Endothelial cell (in vitro differentiated cells): Measurements from ENCODE around the gene CHERP. TPM values are rescaled to one million over a fixed set of nuclear protein-coding genes. Genes with fewer than 3 reads are reported as not detected.

Source experiments
- DNase-seq: peaks from one replicate; pipeline ENCODE4 v3.0.0; 2021; ENCODE audit warnings: low spot score
- H3K27ac Mint-ChIP-seq: one replicate; pipeline ENCODE4 v1.8.0; 2021; ENCODE audit warnings: mixed read lengths, inconsistent platforms; ENCODE audit not compliant: unreplicated experiment
- H3K27me3 Mint-ChIP-seq: one replicate; pipeline ENCODE4 v1.8.0; 2021; ENCODE audit warnings: mild to moderate bottlenecking, moderate library complexity, mixed read lengths, inconsistent platforms; ENCODE audit not compliant: unreplicated experiment
- H3K36me3 Mint-ChIP-seq: one replicate; pipeline ENCODE4 v1.8.0; 2021; ENCODE audit warnings: mild to moderate bottlenecking, low read depth, mixed read lengths, inconsistent platforms; ENCODE audit not compliant: unreplicated experiment
- H3K4me1 Mint-ChIP-seq: one replicate; pipeline ENCODE4 v1.8.0; 2021; ENCODE audit warnings: mild to moderate bottlenecking, mixed read lengths, inconsistent platforms; ENCODE audit not compliant: unreplicated experiment
- H3K4me3 Mint-ChIP-seq: one replicate; pipeline ENCODE4 v1.8.0; 2021; ENCODE audit warnings: mild to moderate bottlenecking, mixed read lengths, inconsistent platforms; ENCODE audit not compliant: unreplicated experiment
- H3K9me3 Mint-ChIP-seq: one replicate; pipeline ENCODE4 v1.8.0; 2021; ENCODE audit warnings: mixed read lengths, inconsistent platforms; ENCODE audit not compliant: unreplicated experiment
- CTCF ChIP-seq: fragments of 200-600 bp; sonication (generic); IDR thresholded peaks from one replicate; pipeline ENCODE4 v1.5.0; 2021; ENCODE audit warnings: antibody characterized with exemption; ENCODE audit not compliant: unreplicated experiment
- total RNA-seq: library from RNA; stranded (reverse); fragmentation: NEBNext Ultra II Directional; extraction: Animal tissue kit (Norgen Biotek cat#: 25700); gene quantifications from one replicate; pipeline ENCODE4 v1.2.1, GENCODE V29; 2021; ENCODE audit not compliant: unreplicated experiment

CHERP gene
- total RNA-seq, 1 donor from 2014 or later, result 66.5 TPM

GRCh38 chr19:16581971-16582343, 39.7 kb upstream of the CHERP start:
- H3K9me3 Mint-ChIP-seq, result no peaks in the 10 kb centered on the region
- peaks cover 38% of the 10 kb centered on the region for H3K4me1 Mint-ChIP-seq
- peaks cover 9% of the 10 kb centered on the region for H3K36me3 Mint-ChIP-seq
- DNase-seq, result no peak
- H3K27ac Mint-ChIP-seq, result no peak overlapping the region
- TF ChIP-seq CTCF, result no peak
- peaks cover 4% of the 10 kb centered on the region for H3K27me3 Mint-ChIP-seq
- H3K4me3 Mint-ChIP-seq, result no peak overlapping the region

- Mint-ChIP-seq H3K9me3 (no peaks in the 10 kb centered on the region), H3K27me3 (peaks cover 4% of the 10 kb centered on the region), H3K36me3 (peaks cover 11% of the 10 kb centered on the region), H3K4me1 (peaks cover 33% of the 10 kb centered on the region), H3K4me3 (no peak overlapping the region), H3K27ac (no peak overlapping the region)
- DNase-seq, result no peak
- TF ChIP-seq CTCF, result no peak
Observed at GRCh38 chr19:16581145-16581970, 39.1 kb upstream of the CHERP start.

- no peak overlapping the region for H3K27ac Mint-ChIP-seq
- H3K9me3 Mint-ChIP-seq, result no peaks in the 10 kb centered on the region
Observed at GRCh38 chr19:16579381-16579780, 37.1 kb upstream of the CHERP start.

GRCh38 chr19:16577531-16577985, 35.3 kb upstream of the CHERP start:
- H3K4me3 Mint-ChIP-seq, result no peak overlapping the region
- no peak for DNase-seq
- peaks cover 7% of the 10 kb centered on the region for H3K4me1 Mint-ChIP-seq
- H3K36me3 Mint-ChIP-seq, result peaks cover 18% of the 10 kb centered on the region
- H3K27ac Mint-ChIP-seq, result no peak overlapping the region
- no peaks in the 10 kb centered on the region for H3K9me3 Mint-ChIP-seq
- TF ChIP-seq CTCF, result no peak
- H3K27me3 Mint-ChIP-seq, result peaks cover 15% of the 10 kb centered on the region

More at GRCh38 chr19:16579381-16579780, 37.1 kb upstream of the CHERP start:
- TF ChIP-seq CTCF, result no peak
- no peak for DNase-seq
- Mint-ChIP-seq H3K27me3 (peaks cover 7% of the 10 kb centered on the region), H3K36me3 (peaks cover 14% of the 10 kb centered on the region), H3K4me3 (peak overlapping the region; percentile 78), H3K4me1 (peaks cover 13% of the 10 kb centered on the region)
